HEK293 (cell line): ENCODE data around the gene NOVA2.

Experiments used
- CTCF ChIA-PET: fragments of 350-600 bp; formaldehyde crosslinking; extraction: SDS; loops from one replicate; lab custom pipeline; 2021; ENCODE audit warnings: antibody characterized with exemption; lab: Yijun Ruan, JAX
- POLR2A ChIA-PET: fragments of 300-600 bp; formaldehyde crosslinking; extraction: SDS; loops from one replicate; lab custom pipeline; 2020; ENCODE audit warnings: antibody characterized with exemption, inconsistent platforms; lab: Yijun Ruan, JAX
- H3K27ac ChIP-seq: fragments of 200-500 bp; sonication (Bioruptor generic); 2 replicates; pipeline ENCODE4 v1.5.1; 2014; ENCODE audit warnings: low read depth, low read length, control low read depth, inconsistent platforms; ENCODE audit errors: extremely low read depth
- H3K36me3 ChIP-seq, 2 experiments: fragments of 200-500 bp in 1 of 2; sonication (Bioruptor generic) in 1 of 2; 1 replicate in 1 of 2; 2 replicates in 1 of 2; pipeline ENCODE4 v1.5.1; 2014 to 2017; ENCODE audit warnings: inconsistent platforms in 2 of 2, low read length in 2 of 2; ENCODE audit not compliant: control insufficient read depth in 2 of 2, insufficient read depth in 1 of 2
- H3K4me1 ChIP-seq: fragments of 200-500 bp; sonication (Bioruptor generic); 2 replicates; pipeline ENCODE4 v1.5.1; 2014; ENCODE audit warnings: mild to moderate bottlenecking, low read length, inconsistent platforms; ENCODE audit not compliant: control insufficient read depth, insufficient read depth
- H3K4me3 ChIP-seq: 2 replicates; pipeline ENCODE4 v1.5.1; 2011; ENCODE audit warnings: low read depth, mild to moderate bottlenecking, control low read depth, low read length, moderate library complexity
- H3K9me3 ChIP-seq: fragments of 200-500 bp; sonication (Bioruptor generic); 2 replicates; pipeline ENCODE4 v1.5.1; 2014; ENCODE audit warnings: low read depth, low read length, inconsistent platforms; ENCODE audit not compliant: control insufficient read depth, insufficient read depth
- EGR2 ChIP-seq: fragments of 450-650 bp; formaldehyde crosslinking; IDR thresholded peaks from 2 replicates; pipeline ENCODE4 v1.5.1; 2016; ENCODE audit warnings: low read depth, missing biosample characterization, missing genetic modification characterization
- GLI2 ChIP-seq: fragments of 450-650 bp; formaldehyde crosslinking; IDR thresholded peaks from 2 replicates; pipeline ENCODE4; 2017; ENCODE audit warnings: missing biosample characterization, missing genetic modification characterization, low read depth, borderline replicate concordance
- INSM2 ChIP-seq: fragments of 450-650 bp; formaldehyde crosslinking; IDR thresholded peaks from 2 replicates; pipeline ENCODE4 v1.5.1; 2016; ENCODE audit warnings: missing biosample characterization, missing genetic modification characterization
- MZF1 ChIP-seq: fragments of 450-650 bp; formaldehyde crosslinking; IDR thresholded peaks from 2 replicates; pipeline ENCODE4 v1.5.1; 2017; ENCODE audit warnings: missing biosample characterization, missing genetic modification characterization, borderline replicate concordance
- PRDM2 ChIP-seq: fragments of 450-650 bp; formaldehyde crosslinking; IDR thresholded peaks from 2 replicates; pipeline ENCODE4 v1.5.1; 2016; ENCODE audit warnings: missing biosample characterization, missing genetic modification characterization, borderline replicate concordance
- RBAK ChIP-seq: fragments of 450-650 bp; formaldehyde crosslinking; IDR thresholded peaks from 2 replicates; pipeline ENCODE4 v1.5.1; 2016; ENCODE audit warnings: missing biosample characterization, missing genetic modification characterization
- SCRT1 ChIP-seq: fragments of 450-650 bp; formaldehyde crosslinking; IDR thresholded peaks from 2 replicates; pipeline ENCODE4 v1.5.1; 2016; ENCODE audit warnings: missing biosample characterization, missing genetic modification characterization, borderline replicate concordance
- SCRT2 ChIP-seq: fragments of 450-650 bp; formaldehyde crosslinking; IDR thresholded peaks from 2 replicates; pipeline ENCODE4 v1.5.1; 2016; ENCODE audit warnings: missing biosample characterization, missing genetic modification characterization
- SETDB1 ChIP-seq: IDR thresholded peaks from one replicate; pipeline ENCODE4 v1.6.1; 2017; ENCODE audit warnings: mild to moderate bottlenecking, low read length, moderate library complexity, mixed read lengths; ENCODE audit not compliant: insufficient read length
- SP2 ChIP-seq: fragments of 450-650 bp; formaldehyde crosslinking; IDR thresholded peaks from 2 replicates; pipeline ENCODE4 v1.5.1; 2016; ENCODE audit warnings: missing biosample characterization, missing genetic modification characterization
- ZNF140 ChIP-seq: fragments of 450-650 bp; formaldehyde crosslinking; IDR thresholded peaks from 2 replicates; pipeline ENCODE4 v1.5.1; 2016; ENCODE audit warnings: missing biosample characterization, missing genetic modification characterization
- ZNF174 ChIP-seq: fragments of 450-650 bp; formaldehyde crosslinking; IDR thresholded peaks from 2 replicates; pipeline ENCODE4 v1.5.0; 2017; ENCODE audit warnings: missing biosample characterization, mild to moderate bottlenecking, missing genetic modification characterization
- ZNF24 ChIP-seq: fragments of 450-650 bp; formaldehyde crosslinking; IDR thresholded peaks from 2 replicates; pipeline ENCODE4 v1.5.1; 2016; ENCODE audit warnings: missing biosample characterization, missing genetic modification characterization
- ZNF266 ChIP-seq: fragments of 450-650 bp; formaldehyde crosslinking; IDR thresholded peaks from 2 replicates; pipeline ENCODE4 v1.5.1; 2016; ENCODE audit warnings: missing biosample characterization, missing genetic modification characterization, low read depth
- ZNF335 ChIP-seq: fragments of 450-650 bp; formaldehyde crosslinking; conservative IDR thresholded peaks from 2 replicates; pipeline ENCODE4 v1.5.1; 2016; ENCODE audit warnings: missing biosample characterization, missing genetic modification characterization
- ZNF394 ChIP-seq: fragments of 450-650 bp; formaldehyde crosslinking; IDR thresholded peaks from 2 replicates; pipeline ENCODE4 v1.5.1; 2016; ENCODE audit warnings: missing biosample characterization, missing genetic modification characterization, mild to moderate bottlenecking, moderate library complexity, borderline replicate concordance
- ZNF398 ChIP-seq: fragments of 450-650 bp; formaldehyde crosslinking; IDR thresholded peaks from 2 replicates; pipeline ENCODE4 v1.5.1; 2017; ENCODE audit warnings: missing biosample characterization, missing genetic modification characterization
- ZNF473 ChIP-seq: fragments of 450-650 bp; formaldehyde crosslinking; IDR thresholded peaks from 2 replicates; pipeline ENCODE4 v1.5.1; 2017; ENCODE audit warnings: missing biosample characterization, missing genetic modification characterization
- ZNF624 ChIP-seq: fragments of 450-650 bp; formaldehyde crosslinking; IDR thresholded peaks from 2 replicates; pipeline ENCODE4 v1.5.1; 2017; ENCODE audit warnings: missing biosample characterization, missing genetic modification characterization
- ZNF629 ChIP-seq: fragments of 450-650 bp; formaldehyde crosslinking; IDR thresholded peaks from 2 replicates; pipeline ENCODE4 v1.5.1; 2017; ENCODE audit warnings: missing biosample characterization, missing genetic modification characterization
- ZNF664 ChIP-seq: fragments of 450-650 bp; formaldehyde crosslinking; IDR thresholded peaks from 2 replicates; pipeline ENCODE4 v1.5.1; 2016; ENCODE audit warnings: missing biosample characterization, missing genetic modification characterization
- ZNF701 ChIP-seq: fragments of 450-650 bp; formaldehyde crosslinking; IDR thresholded peaks from 2 replicates; pipeline ENCODE4 v1.5.1; 2016; ENCODE audit warnings: missing biosample characterization, missing genetic modification characterization
- ZNF747 ChIP-seq: fragments of 450-650 bp; formaldehyde crosslinking; IDR thresholded peaks from 2 replicates; pipeline ENCODE4 v1.5.1; 2016; ENCODE audit warnings: missing biosample characterization, missing genetic modification characterization
- ZSCAN5A ChIP-seq: fragments of 450-650 bp; formaldehyde crosslinking; IDR thresholded peaks from 2 replicates; pipeline ENCODE4 v1.5.1; 2016; ENCODE audit warnings: missing biosample characterization, missing genetic modification characterization
- TF ChIP-seq, protein P1 (sequence below): fragments of 450-650 bp; formaldehyde crosslinking; IDR thresholded peaks from 2 replicates; pipeline ENCODE4 v1.5.1; 2016; ENCODE audit warnings: missing biosample characterization, missing genetic modification characterization

Gene NOVA2

DNA sequence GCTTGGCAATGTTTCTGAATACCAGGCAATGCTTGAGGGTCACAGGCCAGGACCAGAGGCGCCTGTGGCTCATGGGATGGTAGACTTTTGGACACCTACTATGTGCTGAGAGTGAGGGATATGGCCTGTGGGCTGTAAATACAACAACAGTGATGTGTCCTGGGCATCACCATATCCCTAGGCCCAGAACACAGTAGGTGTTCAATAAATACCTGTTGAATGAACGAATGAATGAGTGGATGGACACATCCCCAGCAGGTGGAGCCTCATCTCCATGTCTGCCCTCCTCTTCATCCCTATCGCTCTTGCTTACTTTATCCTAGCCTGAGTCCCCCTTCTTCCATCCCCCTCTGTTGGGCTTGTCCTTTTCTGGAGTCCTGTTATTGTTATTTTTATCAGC, 42.6 kb downstream of the NOVA2 start:
- Histone ChIP-seq H3K9me3 (no peaks in the 10 kb centered on the region), H3K27ac (no peak overlapping the region), H3K4me1 (no peaks in the 10 kb centered on the region), H3K36me3 (no peaks in the 10 kb centered on the region; a peak in 1 of 3 replicates), H3K4me3 (no peak overlapping the region)
- ChIA-PET POLR2A (no interaction called here), CTCF (interaction anchor here (0.9 to 1.1 kb wide), 2 partner anchors 28 to 48 kb away, joined by 3 read pairs; partner anchors contain the start of gene MYPOP)
- TF ChIP-seq, protein P1, sequence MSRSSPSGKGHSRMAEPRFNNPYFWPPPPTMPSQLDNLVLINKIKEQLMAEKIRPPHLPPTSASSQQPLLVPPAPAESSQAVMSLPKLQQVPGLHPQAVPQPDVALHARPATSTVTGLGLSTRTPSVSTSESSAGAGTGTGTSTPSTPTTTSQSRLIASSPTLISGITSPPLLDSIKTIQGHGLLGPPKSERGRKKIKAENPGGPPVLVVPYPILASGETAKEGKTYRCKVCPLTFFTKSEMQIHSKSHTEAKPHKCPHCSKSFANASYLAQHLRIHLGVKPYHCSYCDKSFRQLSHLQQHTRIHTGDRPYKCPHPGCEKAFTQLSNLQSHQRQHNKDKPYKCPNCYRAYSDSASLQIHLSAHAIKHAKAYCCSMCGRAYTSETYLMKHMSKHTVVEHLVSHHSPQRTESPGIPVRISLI (tag by site-specific recombination): no peak
- TF ChIP-seq ZNF335 (tag by site-specific recombination) (no peak), ZNF473 (tag by site-specific recombination) (no peak), GLI2 (no peak), SETDB1 (no peak), RBAK (tag by site-specific recombination) (no peak), ZNF140 (tag by site-specific recombination) (no peak), ZNF624 (tag by site-specific recombination) (no peak), ZNF701 (tag by site-specific recombination) (no peak), ZNF747 (tag by site-specific recombination) (no peak), ZNF174 (tag by site-specific recombination) (no peak), ZNF664 (tag by site-specific recombination) (peak; percentile 71; the same call in 1 of the 2 replicates), SCRT1 (tag by site-specific recombination) (peak; percentile 30; the same call in 1 of the 2 replicates), ZNF266 (no peak), INSM2 (tag by site-specific recombination) (no peak), SCRT2 (tag by site-specific recombination) (peak; percentile 80), MZF1 (tag by site-specific recombination) (peak; percentile 23; the same call in 1 of the 2 replicates), ZNF24 (tag by site-specific recombination) (peak; percentile 39; the same call in 1 of the 2 replicates), ZNF394 (tag by site-specific recombination) (no peak)

DNA sequence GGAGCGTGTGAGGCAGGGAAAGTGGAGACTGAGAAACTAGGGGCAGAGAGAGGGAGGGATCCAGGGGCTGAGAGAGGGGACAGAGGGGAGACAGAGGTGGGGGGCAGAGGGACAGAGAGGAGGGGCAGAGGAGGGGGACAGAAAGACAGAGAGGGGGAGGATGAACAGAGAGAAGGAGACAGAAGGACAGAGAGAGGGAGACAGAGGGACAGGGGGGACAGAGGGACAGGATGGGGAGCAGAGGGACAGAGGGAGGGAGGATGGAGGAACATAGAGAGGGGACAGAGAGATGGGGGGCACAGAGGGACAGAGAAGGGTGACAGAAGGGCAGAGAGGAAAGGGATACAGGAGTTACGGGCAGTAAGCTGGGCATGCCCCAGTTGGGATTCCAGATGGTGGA, 44.4 kb downstream of the NOVA2 start:
- H3K36me3 ChIP-seq: no peaks in the 10 kb centered on the region; a peak in 1 of 3 replicates
- POLR2A ChIA-PET: interaction anchor here (0.6 kb wide), 1 partner anchor 104 kb away, joined by 5 read pairs; no protein-coding TSS in a partner anchor
- CTCF ChIA-PET: interaction anchor here (1.6 kb wide), 1 partner anchor 14 kb away, joined by 5 read pairs; no protein-coding TSS in a partner anchor
- TF ChIP-seq EGR2 (tag by site-specific recombination) (no peak), ZNF398 (peak; percentile 64; the same call in 1 of the 2 replicates), SP2 (tag by site-specific recombination) (no peak), ZSCAN5A (tag by site-specific recombination) (no peak), PRDM2 (tag by site-specific recombination) (no peak), ZNF629 (tag by site-specific recombination) (no peak)

More for the DNA sequence above, 44.4 kb downstream of the NOVA2 start:
- Histone ChIP-seq H3K9me3 (no peaks in the 10 kb centered on the region), H3K27ac (no peak overlapping the region), H3K4me3 (no peak overlapping the region), H3K4me1 (no peaks in the 10 kb centered on the region)
